Glomerular visceral epithelial cell (primary cell): ENCODE measurements around the gene CLIP3.
A peak's percentile ranks its signal among the peaks of the same experiment; 100 is the strongest.
"Not testable (repeated sequence)": the region's sequence is repeated elsewhere in the genome, so short reads cannot be mapped to it uniquely, and the experiment has no call there.

Experiments
- DNase-seq: peaks from one replicate; pipeline ENCODE4 v3.0.0-alpha.2; 2016; ENCODE audit errors: extremely low spot score

CLIP3 gene, protein sequence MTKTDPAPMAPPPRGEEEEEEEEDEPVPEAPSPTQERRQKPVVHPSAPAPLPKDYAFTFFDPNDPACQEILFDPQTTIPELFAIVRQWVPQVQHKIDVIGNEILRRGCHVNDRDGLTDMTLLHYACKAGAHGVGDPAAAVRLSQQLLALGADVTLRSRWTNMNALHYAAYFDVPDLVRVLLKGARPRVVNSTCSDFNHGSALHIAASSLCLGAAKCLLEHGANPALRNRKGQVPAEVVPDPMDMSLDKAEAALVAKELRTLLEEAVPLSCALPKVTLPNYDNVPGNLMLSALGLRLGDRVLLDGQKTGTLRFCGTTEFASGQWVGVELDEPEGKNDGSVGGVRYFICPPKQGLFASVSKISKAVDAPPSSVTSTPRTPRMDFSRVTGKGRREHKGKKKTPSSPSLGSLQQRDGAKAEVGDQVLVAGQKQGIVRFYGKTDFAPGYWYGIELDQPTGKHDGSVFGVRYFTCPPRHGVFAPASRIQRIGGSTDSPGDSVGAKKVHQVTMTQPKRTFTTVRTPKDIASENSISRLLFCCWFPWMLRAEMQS

GRCh38 chr19:36032251-36033104 lies at the start of gene CLIP3:
TSS of gene CLIP3 (minus strand) at chr19:36032873. CDS start at chr19:36032357, 516 bp downstream.
- peak; percentile 75 for DNase-seq

- DNase-seq: no peak
Measured at GRCh38 chr19:36081894-36082293, 49.2 kb upstream of the CLIP3 start.

DNA sequence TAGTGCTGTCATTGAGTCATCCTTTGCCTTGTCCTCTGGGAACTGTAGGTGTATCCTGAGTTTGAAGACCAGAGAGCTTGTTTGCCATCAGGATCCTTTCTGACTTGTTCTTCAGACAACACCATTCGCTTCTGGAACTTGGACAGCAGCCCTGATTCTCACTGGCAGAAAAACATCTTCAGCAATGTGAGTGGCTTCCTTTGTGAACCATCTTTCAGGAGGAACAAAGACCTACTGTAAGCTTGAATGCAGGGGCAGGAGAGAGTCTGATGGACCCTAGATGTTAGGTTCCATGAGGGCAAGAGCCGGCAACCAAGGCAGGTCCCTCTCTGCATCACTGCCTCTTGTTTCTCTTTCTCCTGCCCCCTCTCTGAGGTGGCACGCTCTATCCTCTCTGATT lies 48.7 kb upstream of the CLIP3 start:
- no peak for DNase-seq

DNA sequence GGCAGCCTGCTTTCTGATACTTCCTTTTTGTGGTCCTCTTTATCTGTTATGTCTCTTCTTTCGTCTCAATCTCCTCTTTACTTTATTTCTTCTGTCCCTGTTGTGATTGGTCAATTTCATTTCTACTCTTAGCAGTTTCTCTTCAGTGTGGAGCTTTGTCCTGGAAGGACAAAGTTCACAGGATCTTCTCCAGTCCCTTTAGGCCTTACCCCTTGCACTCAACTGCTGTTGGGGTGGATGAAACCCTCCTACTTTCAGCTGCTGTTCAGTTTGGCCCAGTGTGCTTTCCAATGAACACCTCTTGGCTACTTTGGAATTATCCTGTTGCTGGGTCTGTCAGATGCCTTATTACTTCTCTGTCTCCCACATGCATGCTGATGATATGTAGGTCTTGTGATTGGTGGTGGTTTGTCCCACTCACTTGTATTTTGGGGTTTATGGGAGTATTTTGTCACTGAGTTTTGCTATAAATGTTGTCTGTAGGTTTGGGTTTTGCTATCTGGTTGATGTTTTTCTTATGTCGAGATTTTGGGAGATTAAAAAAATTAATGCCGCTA lies 46.8 kb upstream of the CLIP3 start:
- DNase-seq: no peak

- no peak for DNase-seq
Measured at GRCh38 chr19:36073121-36073876, 40.6 kb upstream of the CLIP3 start.

DNA sequence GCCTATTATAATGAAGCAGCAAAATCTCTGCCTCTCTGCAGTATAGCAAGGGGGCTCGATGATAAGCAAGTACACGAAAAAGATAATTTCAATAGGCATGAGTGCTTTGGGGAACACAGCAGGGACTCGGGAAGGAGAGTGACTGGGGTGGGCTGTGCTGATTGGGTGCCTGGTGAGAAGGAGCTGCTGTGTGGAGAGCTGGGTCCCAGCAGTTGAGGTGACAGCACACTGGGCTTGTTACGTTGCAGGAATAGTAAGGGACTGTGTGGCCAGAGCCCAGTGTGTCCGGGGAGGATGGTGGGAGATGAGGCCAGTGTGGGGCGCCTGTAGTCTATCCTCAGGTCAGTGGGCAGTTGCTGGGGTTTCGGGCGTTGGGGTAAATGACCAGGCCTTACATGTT lies 39.4 kb upstream of the CLIP3 start:
- DNase-seq: no peak

DNA sequence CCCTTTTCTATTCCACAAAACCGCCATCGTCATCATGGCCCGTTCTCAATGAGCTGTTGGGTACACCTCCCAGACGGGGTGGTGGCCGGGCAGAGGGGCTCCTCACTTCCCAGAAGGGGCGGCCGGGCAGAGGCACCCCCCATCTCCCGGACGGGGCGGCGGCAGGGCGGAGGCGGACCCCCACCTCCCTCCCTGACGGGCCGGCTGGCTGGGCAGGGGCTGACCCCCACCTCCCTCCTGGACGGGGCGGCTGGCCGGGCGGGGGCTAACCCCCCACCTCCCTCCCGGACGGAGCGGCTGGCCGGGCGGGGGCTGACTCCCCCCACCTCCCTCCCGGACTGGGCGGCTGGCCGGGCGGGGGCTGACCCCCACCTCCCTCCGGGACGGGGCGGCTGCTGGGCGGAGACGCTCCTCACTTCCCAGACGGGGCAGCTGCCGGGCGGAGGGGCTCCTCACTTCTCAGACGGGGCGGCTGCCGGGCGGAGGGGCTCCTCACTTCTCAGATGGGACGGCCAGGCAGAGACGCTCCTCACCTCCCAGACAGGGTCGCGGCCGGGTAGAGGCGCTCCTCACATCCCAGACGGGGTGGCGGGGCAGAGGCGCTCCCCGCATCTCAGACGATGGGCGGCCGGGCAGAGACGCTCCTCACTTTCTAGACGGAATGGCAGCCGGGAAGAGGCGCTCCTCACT lies 36.3 kb upstream of the CLIP3 start:
- DNase-seq: not testable (repeated sequence)

DNA sequence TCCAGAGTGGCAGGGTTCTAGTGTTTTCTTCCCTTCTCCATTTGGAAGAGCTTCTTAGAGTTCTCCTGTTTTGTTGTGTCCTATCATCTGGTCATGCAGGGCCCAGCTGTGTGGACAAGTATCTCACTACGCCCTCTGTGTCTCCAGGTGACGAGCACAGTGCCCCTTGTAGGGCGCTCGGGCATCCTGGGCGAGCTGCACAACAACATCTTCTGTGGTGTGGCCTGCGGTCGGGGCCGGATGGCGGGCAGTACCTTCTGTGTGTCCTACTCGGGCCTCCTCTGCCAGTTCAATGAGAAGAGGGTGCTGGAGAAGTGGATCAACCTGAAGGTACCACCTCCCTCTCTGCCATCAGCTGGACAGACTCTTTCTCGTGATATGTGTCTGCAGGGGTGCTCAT lies 35.0 kb upstream of the CLIP3 start:
- DNase-seq: no peak

- DNase-seq: no peak
Measured at GRCh38 chr19:36064826-36065225, 32.2 kb upstream of the CLIP3 start.

GRCh38 chr19:36061367-36061766 lies 28.7 kb upstream of the CLIP3 start:
- no peak for DNase-seq

GRCh38 chr19:36060430-36060829 lies 27.8 kb upstream of the CLIP3 start:
- DNase-seq: peak; percentile 56

- no peak for DNase-seq
Measured at GRCh38 chr19:36059180-36059910, 26.7 kb upstream of the CLIP3 start.

- no peak for DNase-seq
Measured at GRCh38 chr19:36058481-36059179, 26.0 kb upstream of the CLIP3 start.

DNA sequence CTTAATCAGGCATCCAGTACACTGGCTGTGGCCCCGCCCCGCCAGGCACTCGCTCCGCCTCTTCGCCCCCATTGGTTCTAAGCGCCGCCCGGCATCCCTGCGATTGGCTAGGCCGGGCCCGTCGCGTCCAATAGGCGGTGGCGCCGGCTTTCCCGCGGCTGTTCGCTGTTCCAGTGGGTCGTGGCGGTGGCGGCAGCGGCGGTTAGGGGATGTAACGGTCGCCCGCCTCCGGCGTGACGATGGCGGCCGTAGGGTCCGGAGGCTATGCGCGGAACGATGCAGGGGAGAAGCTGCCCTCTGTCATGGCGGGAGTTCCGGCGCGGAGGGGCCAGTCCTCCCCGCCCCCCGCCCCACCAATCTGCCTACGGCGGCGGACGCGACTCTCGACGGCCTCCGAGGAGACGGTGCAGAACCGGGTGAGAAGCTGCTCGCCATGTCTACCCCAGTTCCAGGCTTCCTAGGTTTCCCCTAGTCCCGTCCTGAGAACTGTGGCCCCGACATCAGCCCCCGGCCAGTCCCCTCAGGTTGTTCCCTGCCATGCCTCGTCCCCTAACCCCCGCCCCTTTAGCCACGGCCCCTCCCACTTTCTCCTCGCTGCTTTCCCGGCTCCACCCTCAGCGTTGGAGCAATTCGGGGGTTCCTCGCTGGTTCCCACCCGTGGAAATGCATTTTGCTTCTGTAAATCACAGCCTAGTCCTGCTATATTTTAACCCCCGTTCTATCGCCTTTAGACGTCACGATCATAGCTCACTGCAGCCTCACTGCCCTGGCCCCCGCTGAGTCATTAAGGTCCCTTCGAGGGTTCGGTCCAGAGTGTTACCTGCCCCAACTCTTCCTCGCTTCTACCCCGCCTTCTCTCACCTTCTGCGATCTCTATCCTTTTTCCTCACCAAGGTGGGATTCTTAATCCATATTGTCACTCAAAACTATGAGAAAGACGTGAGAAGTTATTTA lies 22.3 kb upstream of the CLIP3 start, which contains the start of gene WDR62:
Gene WDR62 (plus strand): TSS at position 165 of the 954 bp plus-strand sequence. CDS start 75 bp downstream, at position 240.
- peak; percentile 94 for DNase-seq

GRCh38 chr19:36054119-36054732 lies 21.6 kb upstream of the CLIP3 start, which contains the start of gene THAP8:
TSS of gene THAP8 (minus strand) at chr19:36054285. CDS start at chr19:36054217, 68 bp downstream.
- DNase-seq: peak; percentile 99

DNA sequence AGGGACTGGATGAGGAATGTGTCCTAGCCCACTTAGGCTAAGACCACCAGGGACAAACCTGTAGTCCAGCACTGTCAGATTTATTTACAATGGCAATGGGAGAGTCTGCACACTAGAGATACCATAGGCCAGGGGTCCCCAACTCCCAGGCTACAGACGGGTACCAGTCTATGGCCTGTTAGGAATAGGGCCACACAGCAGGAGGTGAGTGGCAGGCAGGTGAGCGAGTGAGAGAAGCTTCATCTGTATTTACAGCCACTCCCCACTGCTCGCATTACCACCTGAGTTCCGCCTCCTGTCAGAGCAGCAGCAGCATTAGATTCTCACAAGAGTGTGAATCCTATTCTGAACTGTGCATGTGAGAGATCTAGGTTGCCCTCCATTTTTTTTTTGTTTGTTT lies 19.0 kb upstream of the CLIP3 start:
- no peak for DNase-seq

GRCh38 chr19:36051236-36051635 lies 18.6 kb upstream of the CLIP3 start:
- no peak for DNase-seq
